ENCODE data around the gene TENM4.
A peak's percentile ranks its signal among the peaks of the same experiment; 100 is the strongest.

TENM4 gene

GRCh38 chr11:79439886-79440570 is 802 bp downstream of the TENM4 start:
- ChIA-PET POLR2A (interaction anchor here (0.6 to 1.6 kb wide), 3 partner anchors 12 to 43 kb away, joined by 3 to 5 read pairs (median 4); no protein-coding TSS in a partner anchor), CTCF (interaction anchor here (0.6 to 1.5 kb wide), 8 partner anchors 23 to 794 kb away, joined by 3 to 5 read pairs (median 3); no protein-coding TSS in a partner anchor)
- peak; percentile 46 for DNase-seq (ENCODE audit: extremely low spot score)
- TF ChIP-seq SP1 (IDR thresholded peaks at IDR 0.05) (no peak), LEF1 (IDR thresholded peaks at IDR 0.05; ENCODE audit: borderline replicate concordance) (no peak), PKNOX1 (IDR thresholded peaks at IDR 0.05) (no peak), SUZ12 (IDR thresholded peaks at IDR 0.05) (no peak), CTBP1 (IDR thresholded peaks at IDR 0.05; ENCODE audit: borderline replicate concordance) (no peak), FOXK2 (IDR thresholded peaks at IDR 0.05) (no peak), HDGF (IDR thresholded peaks at IDR 0.05; ENCODE audit: borderline replicate concordance) (no peak), ELF4 (IDR thresholded peaks at IDR 0.05) (no peak), L3MBTL2 (conservative IDR thresholded peaks at IDR 0.05) (no peak), FOXA1 (IDR thresholded peaks at IDR 0.05) (no peak), FOXM1 (IDR thresholded peaks at IDR 0.05; ENCODE audit: borderline replicate concordance) (no peak), ZNF384 (IDR thresholded peaks at IDR 0.05) (no peak), NFRKB (IDR thresholded peaks at IDR 0.05) (no peak), ARNT (IDR thresholded peaks at IDR 0.05) (no peak)

- CTCF ChIA-PET: interaction anchor here (0.6 to 1.1 kb wide), 3 partner anchors 22 to 345 kb away, joined by 3 read pairs; no protein-coding TSS in a partner anchor
- DNase-seq (ENCODE audit: extremely low spot score): no peak
- POLR2A ChIA-PET: interaction anchor here (0.6 to 1.8 kb wide), 3 partner anchors 11 to 44 kb away, joined by 3 to 5 read pairs (median 4); no protein-coding TSS in a partner anchor
Observed at GRCh38 chr11:79439410-79439885, 1.4 kb downstream of the TENM4 start.

GRCh38 chr11:79438631-79439409 is 2.0 kb downstream of the TENM4 start:
- ChIA-PET CTCF (no interaction called here), POLR2A (interaction anchor here (1.6 to 1.8 kb wide), 2 partner anchors 11 to 17 kb away, joined by 4 to 5 read pairs; no protein-coding TSS in a partner anchor)
- TF ChIP-seq SUZ12 (IDR thresholded peaks at IDR 0.05) (no peak), HDGF (IDR thresholded peaks at IDR 0.05; ENCODE audit: borderline replicate concordance) (no peak), ELF4 (IDR thresholded peaks at IDR 0.05) (no peak), TARDBP (IDR thresholded peaks at IDR 0.05) (no peak), LEF1 (IDR thresholded peaks at IDR 0.05; ENCODE audit: borderline replicate concordance) (no peak), NFRKB (IDR thresholded peaks at IDR 0.05) (no peak), PKNOX1 (IDR thresholded peaks at IDR 0.05) (no peak)
- DNase-seq (ENCODE audit: extremely low spot score): peak; percentile 20

More at GRCh38 chr11:79439410-79439885, 1.4 kb downstream of the TENM4 start:
- TF ChIP-seq BHLHE40 (IDR thresholded peaks at IDR 0.05; ENCODE audit: borderline replicate concordance): no peak
- TF ChIP-seq NFRKB (IDR thresholded peaks at IDR 0.05): no peak
- TF ChIP-seq SP1 (IDR thresholded peaks at IDR 0.05): no peak
- no peak for TF ChIP-seq FOXM1 (IDR thresholded peaks at IDR 0.05; ENCODE audit: borderline replicate concordance)
- TF ChIP-seq SUZ12 (IDR thresholded peaks at IDR 0.05): no peak
- TF ChIP-seq ZNF384 (IDR thresholded peaks at IDR 0.05): no peak
- no peak for TF ChIP-seq TARDBP (IDR thresholded peaks at IDR 0.05)
- no peak for TF ChIP-seq FOXA1 (IDR thresholded peaks at IDR 0.05)
- no peak for TF ChIP-seq L3MBTL2 (conservative IDR thresholded peaks at IDR 0.05)
- TF ChIP-seq ELF4 (IDR thresholded peaks at IDR 0.05): no peak
- no peak for TF ChIP-seq FOXK2 (IDR thresholded peaks at IDR 0.05)

- DNase-seq (ENCODE audit: extremely low spot score): peak; percentile 16
- ChIA-PET POLR2A (interaction anchor here (1.8 kb wide), 1 partner anchor 18 kb away, joined by 4 read pairs; no protein-coding TSS in a partner anchor), CTCF (no interaction called here)
- TF ChIP-seq ELF4 (IDR thresholded peaks at IDR 0.05): no peak
- TF ChIP-seq TARDBP (IDR thresholded peaks at IDR 0.05): no peak
- TF ChIP-seq HDGF (IDR thresholded peaks at IDR 0.05; ENCODE audit: borderline replicate concordance): no peak
- no peak for TF ChIP-seq FOXK2 (IDR thresholded peaks at IDR 0.05)
- TF ChIP-seq SUZ12 (IDR thresholded peaks at IDR 0.05): no peak
- no peak for TF ChIP-seq BHLHE40 (IDR thresholded peaks at IDR 0.05; ENCODE audit: borderline replicate concordance)
- no peak for TF ChIP-seq NFRKB (IDR thresholded peaks at IDR 0.05)
- TF ChIP-seq ARNT (IDR thresholded peaks at IDR 0.05): no peak
- no peak for TF ChIP-seq CTBP1 (IDR thresholded peaks at IDR 0.05; ENCODE audit: borderline replicate concordance)
Observed at GRCh38 chr11:79437981-79438630, 2.7 kb downstream of the TENM4 start.

GRCh38 chr11:79437278-79437980 is 3.4 kb downstream of the TENM4 start:
- ChIA-PET CTCF (no interaction called here), POLR2A (interaction anchor here (1.8 kb wide), 1 partner anchor 18 kb away, joined by 4 read pairs; no protein-coding TSS in a partner anchor)
- TF ChIP-seq L3MBTL2 (conservative IDR thresholded peaks at IDR 0.05) (peak; percentile 69), SUZ12 (IDR thresholded peaks at IDR 0.05) (no peak)
- DNase-seq (ENCODE audit: extremely low spot score): peak; percentile 73

- POLR2A ChIA-PET: no interaction called here
- TF ChIP-seq FOXA1 (IDR thresholded peaks at IDR 0.05): no peak
- TF ChIP-seq LEF1 (IDR thresholded peaks at IDR 0.05; ENCODE audit: borderline replicate concordance): no peak
- CTCF ChIA-PET: no interaction called here
- DNase-seq (ENCODE audit: extremely low spot score): no peak
Observed at GRCh38 chr11:79436919-79437277, 3.9 kb downstream of the TENM4 start.

All from HEK293T (cell line).